Lung microvascular endothelial cell (primary cell): Measurements from ENCODE around the gene ANXA5. TPM values are rescaled to one million over a fixed set of nuclear protein-coding genes. Genes with fewer than 3 reads are reported as not detected.

Source experiments
- DNase-seq, 2 donors: peaks; one replicate each; pipeline versions ENCODE4 v3.0.0 to v3.0.0-alpha.2; 2010; ENCODE audit warnings: low read depth in 2 of 2
- total RNA-seq: library from RNA; depleted of rRNA; stranded (reverse); fragments of >200 nt; gene quantifications from 2 replicates; pipeline ENCODE4 v1.2.1, GENCODE V29; 2014

ANXA5 gene
- total RNA-seq, 1 donor from 2014 or later: 402 TPM

DNA sequence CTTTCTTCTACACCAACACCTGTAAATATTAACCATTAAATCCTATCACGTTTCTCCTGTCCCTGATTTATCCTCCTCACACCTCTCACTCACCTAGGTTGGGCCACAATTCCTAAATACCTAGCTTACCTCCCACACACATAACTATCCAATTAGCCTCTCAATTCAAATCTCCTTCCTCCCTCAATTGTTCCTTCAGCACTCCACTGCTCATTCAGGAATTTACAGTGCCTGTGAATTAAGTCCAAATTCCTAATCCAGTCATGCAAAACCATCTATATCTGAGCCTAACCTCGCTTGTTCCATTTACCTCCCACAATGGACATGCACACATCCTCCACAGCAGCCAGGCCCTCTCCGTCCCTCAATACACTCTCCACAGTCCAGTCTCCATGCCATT, 17.5 kb downstream of the ANXA5 start:
- DNase-seq: no peak

DNA sequence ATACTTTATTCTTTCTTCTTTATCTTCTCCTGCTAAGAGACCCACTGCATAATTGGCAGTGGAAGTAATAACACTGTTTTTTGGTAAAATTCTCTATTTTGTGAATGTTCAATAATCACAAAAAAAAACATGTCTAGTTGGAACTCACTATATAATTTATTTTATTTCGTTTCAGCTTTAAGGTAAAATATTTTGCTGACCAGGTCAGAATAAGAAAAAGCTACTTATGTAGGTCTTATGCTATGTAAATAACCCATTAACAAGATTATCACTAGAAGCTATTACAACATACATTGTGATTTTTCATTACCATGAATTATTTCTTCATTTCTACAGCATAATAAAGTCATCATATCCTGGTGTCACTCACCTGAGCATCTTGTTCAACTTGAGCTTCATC, 19.3 kb downstream of the ANXA5 start:
- DNase-seq: no peak

DNA sequence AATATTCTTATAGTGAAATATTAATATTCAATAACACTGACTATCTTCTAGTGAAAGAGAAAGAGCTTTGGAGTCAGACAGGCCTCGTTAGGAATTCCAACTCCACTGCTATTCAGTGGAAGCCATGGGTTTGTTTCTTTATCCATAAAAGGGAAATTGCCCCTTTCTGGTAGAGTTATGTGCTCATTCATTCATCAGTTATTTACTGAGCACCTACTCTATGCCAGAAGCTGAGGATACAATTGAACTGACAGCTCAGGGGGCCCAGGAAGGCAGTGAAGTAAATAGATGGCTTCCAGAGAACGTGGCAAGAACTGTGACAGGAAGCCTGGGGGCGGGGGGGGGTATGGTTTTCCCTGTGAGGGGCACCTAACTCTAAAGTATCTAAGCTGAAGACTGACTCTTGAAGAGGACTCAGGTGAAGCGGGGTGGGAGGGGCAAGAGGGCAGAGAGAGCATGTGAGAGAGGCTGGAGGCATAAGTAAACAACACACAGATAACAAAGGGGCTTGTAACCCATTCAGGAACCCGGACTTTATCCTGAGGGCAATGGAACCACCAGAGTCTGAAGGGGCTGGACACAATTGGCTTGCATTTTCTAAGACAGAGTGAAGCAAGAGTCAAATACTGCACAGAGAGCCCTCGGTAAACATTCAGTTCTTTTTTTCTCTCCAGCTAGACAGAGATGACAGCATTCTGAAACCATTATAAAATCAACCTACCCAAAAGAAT, 20.3 kb downstream of the ANXA5 start:
- no peak for DNase-seq

DNA sequence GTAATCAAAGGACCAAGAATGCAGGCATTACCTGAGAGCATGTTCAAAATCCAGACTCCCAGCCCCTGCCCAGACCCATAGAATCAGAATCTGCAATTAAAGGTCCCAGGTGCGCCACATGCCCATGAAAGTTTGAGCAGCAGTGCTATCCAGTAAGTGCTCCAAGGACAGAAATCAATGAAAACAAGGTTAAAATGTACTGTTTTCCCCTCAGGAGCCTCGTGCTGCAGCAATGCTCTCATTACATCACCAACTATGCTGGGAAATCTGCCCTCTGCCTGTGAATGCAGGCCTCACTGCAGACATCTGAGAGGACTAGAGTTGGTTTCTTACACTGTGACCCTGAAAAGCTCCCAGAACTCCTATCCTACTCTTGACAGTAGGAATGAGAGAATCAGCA, 21.1 kb downstream of the ANXA5 start:
- DNase-seq: no peak

DNA sequence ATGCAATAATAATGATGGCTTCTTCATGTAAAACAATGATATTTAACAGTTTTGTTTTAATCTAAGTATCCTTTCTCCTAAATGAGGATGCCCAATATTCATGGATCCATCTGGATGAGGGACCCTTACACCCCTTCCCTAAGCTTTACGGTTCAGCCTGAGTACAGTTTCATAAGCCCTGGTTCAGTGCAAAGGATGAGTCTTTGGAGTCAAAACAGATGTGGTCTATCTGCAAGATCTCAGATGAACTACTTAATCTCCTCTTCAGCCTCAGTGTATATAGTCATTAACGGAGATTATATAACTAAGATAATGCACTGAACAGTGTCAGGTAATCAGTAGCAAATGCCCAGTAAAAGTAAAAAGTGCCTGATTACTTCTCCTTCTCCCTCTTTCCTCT, 22.1 kb downstream of the ANXA5 start:
- DNase-seq: no peak

DNA sequence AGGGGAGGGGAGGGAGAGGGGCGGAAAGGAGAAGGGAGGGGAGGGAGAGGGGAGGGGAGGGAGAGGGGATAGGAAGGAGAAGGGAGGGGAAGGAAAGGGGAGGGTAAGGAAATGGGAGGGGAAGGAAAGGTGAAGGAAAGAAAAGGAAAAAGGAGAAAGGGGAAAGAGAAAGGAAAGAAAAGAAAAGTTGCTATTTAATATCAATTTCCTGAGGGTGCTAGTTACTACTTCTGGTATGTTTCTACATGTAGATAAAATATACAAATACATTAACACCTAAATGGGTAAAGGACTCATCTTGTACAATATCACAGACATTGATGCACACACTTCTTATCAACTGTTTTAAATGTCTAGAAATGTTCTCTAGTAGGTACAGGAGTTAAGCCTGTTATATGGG, 22.6 kb downstream of the ANXA5 start:
- no peak for DNase-seq

DNA sequence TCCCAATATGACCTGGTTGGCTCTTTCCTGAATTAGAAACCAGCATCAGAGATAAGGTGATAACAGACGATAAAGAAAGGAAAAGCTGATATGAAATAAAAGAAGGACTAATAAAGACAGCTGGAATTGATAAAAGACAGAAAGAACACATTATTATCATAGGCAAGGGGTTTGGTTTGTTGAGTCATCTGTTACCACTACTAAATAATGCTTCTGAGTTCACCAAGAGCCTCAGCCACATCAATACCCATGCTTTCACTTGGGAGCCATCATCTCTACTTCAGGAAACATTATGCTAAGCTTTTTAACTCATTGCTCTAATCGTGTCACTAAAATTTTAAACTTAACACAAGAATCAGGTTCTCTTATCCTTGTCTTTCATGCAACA, 27.6 kb downstream of the ANXA5 start:
- no peak for DNase-seq

DNA sequence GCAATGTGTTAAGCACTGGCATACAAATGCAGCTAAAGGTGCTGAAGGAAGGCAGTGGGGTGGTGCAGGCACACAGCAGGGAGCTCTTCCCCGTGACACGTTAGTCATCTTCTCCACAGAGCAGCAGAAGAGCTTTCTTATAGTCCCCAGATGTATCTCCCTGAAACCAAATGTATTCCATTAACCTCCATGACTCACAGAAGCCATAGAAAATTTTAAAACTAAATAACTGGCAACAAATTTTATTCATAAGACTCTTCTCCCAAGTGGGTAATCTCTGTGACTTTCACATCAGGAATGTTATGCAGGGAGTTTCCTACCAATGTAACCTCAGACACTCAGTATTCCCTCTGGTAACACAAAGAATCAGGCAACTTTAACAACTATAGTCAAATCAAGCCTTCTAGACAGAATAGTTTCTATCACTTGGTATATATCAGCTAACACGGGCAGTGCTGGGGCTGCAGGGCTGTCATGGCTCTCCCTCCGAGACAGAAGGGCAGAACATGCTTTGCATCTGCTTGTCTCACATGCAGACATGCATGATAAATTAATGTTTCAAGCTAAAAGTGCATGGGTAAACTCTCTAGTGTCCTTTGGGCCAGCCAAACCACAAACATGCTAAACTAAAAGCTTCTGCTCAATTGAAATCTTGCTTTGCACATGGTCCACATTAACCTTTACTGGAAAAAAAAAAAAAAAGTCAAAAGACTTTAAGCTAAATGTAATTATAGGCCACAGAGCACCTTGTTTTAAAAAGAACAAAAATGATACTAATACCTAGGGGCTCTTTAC, 28.2 kb downstream of the ANXA5 start:
- DNase-seq: peak in 1 of 2 donors; percentile 20

DNA sequence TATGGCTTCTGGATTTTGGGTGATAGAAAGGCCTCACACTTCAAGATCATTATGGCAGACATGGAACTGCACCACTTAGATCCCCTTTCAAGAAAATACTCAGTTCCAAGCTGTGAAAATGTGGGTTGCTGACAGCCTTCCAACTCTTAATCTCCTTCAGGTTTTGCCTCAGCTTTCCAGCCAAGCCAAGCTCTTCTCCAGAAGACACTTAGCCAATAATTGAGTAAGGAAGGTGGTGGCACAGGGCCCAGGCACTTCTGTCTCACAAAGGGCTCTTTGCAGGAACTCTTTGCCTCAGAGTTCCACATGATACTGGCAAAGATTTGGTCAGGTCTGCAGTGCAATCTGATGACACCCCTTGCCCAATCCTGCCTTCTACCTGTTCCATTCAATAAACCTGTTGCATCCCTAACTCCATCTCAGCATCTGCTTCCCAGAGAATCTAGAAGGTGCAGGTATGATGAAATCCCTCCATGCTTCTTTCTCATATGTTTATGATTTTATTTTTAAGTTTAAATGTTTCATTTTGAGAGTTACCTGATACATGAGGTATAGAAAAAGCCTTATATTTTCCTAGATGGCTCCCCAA, 30.6 kb downstream of the ANXA5 start:
- no peak for DNase-seq

DNA sequence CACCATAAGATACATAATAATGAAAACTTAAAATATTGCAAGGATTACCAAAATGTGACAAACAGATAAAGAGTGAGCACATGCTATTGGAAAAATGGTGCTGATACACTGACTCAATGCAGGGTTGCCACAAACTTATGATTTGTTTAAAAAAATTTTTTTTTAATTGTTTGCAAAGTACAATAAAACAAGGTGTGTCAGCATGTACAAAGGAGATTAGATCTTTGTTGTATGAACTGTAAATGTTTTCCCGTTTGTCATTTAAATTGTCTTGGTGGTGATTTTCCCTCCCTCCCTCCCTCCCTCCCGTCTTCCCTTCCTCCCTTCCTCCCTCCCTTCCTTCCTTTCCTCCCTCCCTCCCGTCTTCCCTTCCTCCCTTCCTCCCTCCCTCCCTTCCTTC, 31.4 kb downstream of the ANXA5 start:
- DNase-seq: no peak

DNA sequence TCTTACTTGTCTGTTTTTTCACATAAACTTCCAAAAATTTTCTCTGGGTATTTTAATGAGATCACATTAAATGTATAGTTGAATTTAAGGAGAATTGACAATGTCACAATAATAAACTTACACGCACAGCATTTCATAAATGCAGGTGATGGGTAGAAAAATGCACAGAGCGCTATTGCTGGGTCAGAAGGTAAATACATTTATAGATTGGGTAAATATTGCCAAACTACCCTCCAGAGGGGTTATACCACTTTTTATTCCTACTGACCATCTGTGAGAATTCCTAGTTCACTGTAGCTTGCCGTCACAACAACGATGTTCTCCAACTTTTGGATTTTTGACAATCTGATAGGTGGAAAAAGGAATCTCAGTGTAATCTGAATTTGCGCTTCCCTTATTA, 34.6 kb downstream of the ANXA5 start:
- no peak for DNase-seq

DNA sequence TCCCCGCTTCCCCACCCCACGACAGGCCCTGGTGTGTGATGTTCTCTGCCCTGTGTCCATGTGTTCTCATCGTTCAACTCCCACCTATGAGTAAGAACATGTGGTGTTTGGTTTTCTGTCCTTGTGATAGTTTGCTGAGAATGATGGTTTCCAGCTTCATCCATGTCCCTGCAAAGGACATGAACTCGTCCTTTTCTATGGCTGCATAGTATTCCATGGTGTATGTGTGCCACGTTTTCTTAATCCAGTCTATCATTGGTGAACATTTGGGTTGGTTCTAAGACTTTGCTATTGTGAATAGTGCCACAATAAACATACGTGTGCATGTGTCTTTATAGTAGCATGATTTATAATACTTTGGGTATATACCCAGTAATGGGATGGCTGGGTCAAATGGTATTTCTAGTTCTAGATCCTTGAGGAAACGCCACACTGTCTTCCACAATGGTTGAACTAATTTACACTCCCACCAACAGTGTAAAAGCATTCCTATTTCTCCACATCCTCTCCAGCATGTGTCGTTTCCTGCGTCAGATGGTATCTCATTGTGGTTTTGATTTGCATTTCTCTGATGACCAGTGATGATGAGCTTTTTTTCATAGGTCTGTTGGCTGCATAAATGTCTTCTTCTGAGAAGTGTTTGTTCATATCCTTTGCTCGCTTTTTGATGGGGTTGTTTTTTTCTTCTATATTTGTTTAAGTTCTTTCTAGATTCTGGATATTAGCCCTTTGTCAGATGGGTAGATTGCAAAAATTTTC, 36.4 kb downstream of the ANXA5 start:
- DNase-seq: peak in 1 of 2 donors; percentile 73

DNA sequence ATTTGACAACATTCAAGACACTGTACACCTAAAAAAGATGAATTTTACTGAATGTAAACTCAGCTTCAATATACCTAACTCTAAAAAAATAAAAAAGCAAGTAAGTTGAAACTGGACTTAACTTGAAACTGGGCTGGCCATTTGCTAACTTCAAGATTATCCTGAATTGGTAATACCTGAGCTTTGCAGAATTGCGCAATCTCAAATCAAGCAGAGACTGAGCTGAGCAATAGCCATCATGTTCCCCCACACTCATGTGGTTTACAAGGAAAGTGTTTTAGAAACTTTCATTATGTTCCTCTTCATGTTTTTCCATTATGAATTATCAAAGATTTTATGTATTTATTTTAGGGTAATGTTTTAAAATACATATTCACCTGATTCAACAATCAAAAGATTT, 38.7 kb downstream of the ANXA5 start:
- no peak for DNase-seq

DNA sequence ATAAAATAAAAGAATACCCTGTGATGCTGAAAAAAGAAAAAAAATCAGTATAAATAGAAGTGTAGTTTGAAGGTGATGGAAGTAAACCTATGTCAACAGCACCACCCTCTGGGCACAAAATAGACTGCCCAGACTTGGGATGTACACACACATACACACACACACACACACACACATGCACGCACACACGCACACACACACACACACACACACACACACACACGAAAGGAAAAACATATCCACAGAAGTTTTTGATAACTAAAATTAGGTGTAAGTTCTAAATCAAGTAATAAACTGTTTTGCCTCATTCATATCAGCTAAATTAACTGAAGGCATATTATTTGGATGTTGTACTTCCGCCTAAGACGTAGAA, 40.5 kb downstream of the ANXA5 start:
- DNase-seq: peak; percentile 86 to 92

DNA sequence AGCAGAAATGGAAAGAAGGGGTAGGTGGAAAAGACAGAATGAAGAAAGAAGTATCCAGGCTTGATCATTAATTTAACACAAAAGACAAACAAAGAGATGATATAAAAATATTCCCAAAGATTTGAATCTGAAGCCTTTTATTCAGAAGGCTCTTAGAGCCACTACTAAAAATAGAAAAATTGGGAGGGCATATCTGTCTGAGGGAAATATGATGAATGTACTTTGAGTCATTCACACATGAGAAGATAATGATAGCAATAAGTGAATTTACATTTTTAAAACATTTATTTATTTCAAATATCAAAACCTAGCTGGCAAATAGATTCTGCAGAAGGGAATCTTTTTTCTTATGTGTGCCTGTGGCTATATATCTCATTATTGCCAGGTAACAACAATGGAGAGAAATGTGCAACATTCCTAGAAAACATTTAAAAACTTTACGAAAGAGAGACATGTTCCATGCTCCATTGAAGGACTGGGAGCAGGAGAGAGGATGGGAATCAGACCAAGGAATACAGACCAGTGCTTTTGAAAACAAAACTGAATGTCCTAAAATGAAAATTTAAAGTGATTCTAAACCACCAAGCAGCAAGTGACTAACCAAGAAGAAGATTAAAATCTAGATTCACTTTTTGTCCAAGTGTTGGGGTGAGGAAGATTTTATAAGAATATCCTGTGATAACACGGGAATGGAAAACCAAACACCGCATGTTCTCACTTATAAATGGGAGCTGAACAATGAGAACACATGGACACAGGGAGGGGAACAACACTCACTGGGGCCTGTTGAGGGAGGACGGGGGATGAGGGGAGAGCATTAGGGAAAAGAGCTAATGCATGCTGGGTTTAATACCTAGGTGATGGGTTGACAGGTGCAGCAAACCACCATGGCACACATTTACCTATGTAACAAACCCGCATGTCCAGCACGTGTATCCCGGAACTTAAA, 41.2 kb downstream of the ANXA5 start:
- DNase-seq: no peak

DNA sequence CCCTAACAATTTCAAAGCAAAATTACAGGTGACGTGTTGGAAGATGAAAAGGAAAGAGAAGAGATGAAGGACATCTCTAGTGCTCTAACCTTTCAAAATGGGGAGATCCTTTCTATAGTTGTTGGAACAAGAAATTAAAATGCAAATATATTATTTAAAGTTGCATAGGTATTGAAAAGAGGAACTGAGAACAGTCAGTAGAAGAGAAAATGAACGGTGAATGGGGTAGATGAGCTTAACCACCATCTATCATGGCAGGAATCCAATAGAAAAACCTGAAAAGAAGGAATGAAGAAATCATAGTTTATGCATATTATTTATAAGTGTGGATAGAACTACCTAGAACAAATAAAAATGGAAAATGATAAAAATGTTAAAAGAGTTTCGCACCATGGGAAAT, 42.0 kb downstream of the ANXA5 start:
- DNase-seq: no peak

DNA sequence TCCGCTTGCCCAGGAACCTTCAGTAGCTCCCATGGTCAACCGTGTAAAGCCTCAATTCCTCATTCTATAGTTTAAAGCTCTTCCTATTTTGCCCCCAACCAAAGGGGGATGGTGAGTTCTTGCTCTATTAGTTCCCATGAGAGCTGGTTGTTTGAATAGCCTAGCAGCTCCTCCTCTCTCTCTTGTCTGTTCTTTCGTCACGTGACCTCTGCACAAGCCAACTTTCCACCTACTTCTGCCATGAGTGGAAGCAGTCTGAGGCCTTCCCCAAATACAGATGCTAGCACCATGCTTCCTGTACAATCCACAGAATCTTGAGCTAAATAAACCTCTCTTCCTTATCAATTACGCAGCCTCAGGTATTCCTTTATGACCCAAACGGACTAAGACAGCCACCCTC, 42.8 kb downstream of the ANXA5 start:
- no peak for DNase-seq

DNA sequence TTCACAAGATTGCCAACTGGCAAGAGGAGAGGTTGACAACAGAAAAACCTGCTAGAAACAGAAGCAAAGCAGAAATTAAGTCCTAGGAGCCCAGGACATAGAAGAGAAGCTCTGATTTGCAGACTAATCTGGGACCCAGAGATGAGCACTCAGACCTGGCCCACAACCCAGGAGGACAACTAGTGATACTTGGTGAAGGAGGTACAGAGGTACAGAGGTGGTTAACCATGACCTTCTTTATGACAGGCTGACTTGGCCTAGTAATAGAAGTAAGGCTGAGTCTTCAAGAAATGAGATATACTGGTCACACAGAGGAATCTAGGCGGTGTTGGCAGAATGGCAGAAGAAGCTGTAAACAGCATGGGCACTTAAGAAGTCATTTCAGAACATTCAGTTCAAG, 43.6 kb downstream of the ANXA5 start:
- DNase-seq: no peak

DNA sequence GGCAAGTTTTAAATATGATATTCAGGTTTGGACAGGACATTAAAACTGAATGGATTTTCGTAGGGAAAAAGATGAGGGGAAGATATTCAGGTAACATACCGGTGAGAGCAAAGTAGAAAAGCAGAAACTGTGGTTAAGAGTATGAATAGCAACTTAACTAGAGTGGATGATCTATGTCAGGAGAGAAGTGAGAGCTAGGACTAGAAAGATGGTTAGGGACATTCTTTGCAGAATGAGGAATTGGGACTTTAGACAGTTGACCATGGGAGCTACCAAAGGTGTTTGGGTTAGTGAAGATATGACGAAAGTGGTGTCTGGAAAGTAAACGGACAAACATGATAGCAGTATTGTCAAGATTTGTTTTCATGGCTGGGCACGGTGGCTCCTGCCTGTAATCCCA, 45.2 kb downstream of the ANXA5 start:
- DNase-seq: no peak

DNA sequence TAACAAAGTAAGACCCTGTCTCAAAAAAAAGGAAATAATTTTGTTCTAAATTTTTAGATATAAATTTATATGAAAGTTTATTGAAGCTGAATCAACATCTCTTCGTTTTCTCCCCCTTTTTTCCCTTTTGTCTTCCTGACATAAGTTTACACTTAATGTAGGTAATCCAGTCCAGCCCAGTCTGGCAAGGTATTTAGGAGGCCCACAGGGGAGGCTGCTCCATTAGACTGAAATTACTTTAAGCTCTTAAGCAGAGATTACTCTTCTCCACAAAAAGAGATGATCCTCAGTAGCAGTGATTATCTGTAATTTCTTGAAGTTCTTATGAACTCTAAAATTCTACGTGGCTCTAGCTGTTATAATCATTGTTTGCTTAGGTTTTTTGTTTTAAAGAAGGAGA, 46.0 kb downstream of the ANXA5 start:
- DNase-seq: no peak

DNA sequence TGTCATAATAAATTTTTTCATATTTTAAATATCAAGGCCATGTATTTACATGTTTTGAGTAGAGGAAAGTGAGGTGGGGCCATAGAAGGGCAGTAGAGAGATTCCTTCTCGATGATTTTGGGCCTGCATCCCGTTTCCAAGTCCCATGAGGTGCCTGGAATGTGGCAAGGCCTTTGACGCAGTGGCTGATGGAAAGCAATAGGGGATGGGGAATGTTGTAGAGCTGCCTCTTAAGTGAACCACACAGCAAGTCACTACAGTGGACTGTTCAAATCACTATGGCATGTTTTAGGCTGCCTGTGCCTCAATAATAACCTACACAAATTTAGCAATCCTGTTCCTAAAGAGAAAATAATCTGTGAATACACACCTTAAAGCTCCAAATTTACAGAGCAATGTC, 48.3 kb downstream of the ANXA5 start:
- no peak for DNase-seq
